DOHH2 (cell line): ENCODE measurements around the gene CDC25C.

Source experiments
- CTCF ChIP-seq: fragments of 200-600 bp; sonication (generic); IDR thresholded peaks from one replicate; pipeline ENCODE4 v1.5.1; 2014; ENCODE audit warnings: antibody characterized with exemption, mild to moderate bottlenecking, low read depth, low read length; ENCODE audit not compliant: poor library complexity, severe bottlenecking
- EZH2phosphoT487 ChIP-seq: fragments of 200-600 bp; sonication (generic); IDR thresholded peaks from 2 replicates; pipeline ENCODE4 v1.6.1; 2017; ENCODE audit warnings: borderline replicate concordance, mild to moderate bottlenecking, antibody characterized with exemption, low read length, moderate library complexity, mixed read lengths

GRCh38 chr5:138287246-138287645 is 44.4 kb downstream of the CDC25C start:
- TF ChIP-seq CTCF (no peak), EZH2phosphoT487 (no peak)
